Suprapubic skin (tissue), 3 donors: ENCODE measurements around the gene AP4M1.

Experiments
- EP300 ChIP-seq: sonication (generic); formaldehyde crosslinking; IDR thresholded peaks from one replicate; pipeline ENCODE4 v1.6.1; 2017; ENCODE audit warnings: antibody characterized with exemption
- POLR2A ChIP-seq, 2 donors: fragments of 450-650 bp; IDR thresholded peaks; one replicate each; pipeline ENCODE4 v1.6.1; 2017; ENCODE audit warnings: antibody characterized with exemption in 2 of 2, mild to moderate bottlenecking in 2 of 2, moderate library complexity in 2 of 2
- TF ChIP-seq, protein P1 (sequence below), 2 donors: fragments of 200-600 bp in 1 of 2; fragments of 450-650 bp in 1 of 2; sonication (generic) in 1 of 2; IDR thresholded peaks; one replicate each; pipeline ENCODE4 v1.5.1; 2016 to 2019; ENCODE audit warnings: antibody characterized with exemption in 2 of 2, mild to moderate bottlenecking in 1 of 2, moderate library complexity in 1 of 2

- TF ChIP-seq, protein P1, sequence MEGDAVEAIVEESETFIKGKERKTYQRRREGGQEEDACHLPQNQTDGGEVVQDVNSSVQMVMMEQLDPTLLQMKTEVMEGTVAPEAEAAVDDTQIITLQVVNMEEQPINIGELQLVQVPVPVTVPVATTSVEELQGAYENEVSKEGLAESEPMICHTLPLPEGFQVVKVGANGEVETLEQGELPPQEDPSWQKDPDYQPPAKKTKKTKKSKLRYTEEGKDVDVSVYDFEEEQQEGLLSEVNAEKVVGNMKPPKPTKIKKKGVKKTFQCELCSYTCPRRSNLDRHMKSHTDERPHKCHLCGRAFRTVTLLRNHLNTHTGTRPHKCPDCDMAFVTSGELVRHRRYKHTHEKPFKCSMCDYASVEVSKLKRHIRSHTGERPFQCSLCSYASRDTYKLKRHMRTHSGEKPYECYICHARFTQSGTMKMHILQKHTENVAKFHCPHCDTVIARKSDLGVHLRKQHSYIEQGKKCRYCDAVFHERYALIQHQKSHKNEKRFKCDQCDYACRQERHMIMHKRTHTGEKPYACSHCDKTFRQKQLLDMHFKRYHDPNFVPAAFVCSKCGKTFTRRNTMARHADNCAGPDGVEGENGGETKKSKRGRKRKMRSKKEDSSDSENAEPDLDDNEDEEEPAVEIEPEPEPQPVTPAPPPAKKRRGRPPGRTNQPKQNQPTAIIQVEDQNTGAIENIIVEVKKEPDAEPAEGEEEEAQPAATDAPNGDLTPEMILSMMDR (IDR thresholded peaks at IDR 0.05), result no peak
- no peak for TF ChIP-seq EP300
- no peak for TF ChIP-seq POLR2A (IDR thresholded peaks at IDR 0.05)
Measured at GRCh38 chr7:100124301-100125230, 23.1 kb downstream of the AP4M1 start.
